Myocyte (in vitro differentiated cells): Measurements from ENCODE around the gene BTAF1. TPM values are rescaled to one million over a fixed set of nuclear protein-coding genes. Genes with fewer than 3 reads are reported as not detected.
"Not testable (repeated sequence)": the region's sequence is repeated elsewhere in the genome, so short reads cannot be mapped to it uniquely, and the experiment has no call there.

Experiments used
- DNase-seq: peaks from one replicate; pipeline ENCODE4 v3.0.0-alpha.2; 2012; ENCODE audit warnings: low read depth
- polyA plus RNA-seq: library from polyadenylated mRNA; unstranded; fragments of >200 nt; gene quantifications from one replicate; pipeline ENCODE4 v1.2.1, GENCODE V29; 2012; ENCODE audit warnings: missing spikeins
- total RNA-seq: library from RNA; depleted of rRNA; stranded (reverse); fragments of >200 nt; gene quantifications from 2 replicates; pipeline ENCODE4 v1.2.3, GENCODE V29; 2014

The BTAF1 gene
- 26.3 and 28.5 TPM in 2 replicates for total RNA-seq
- polyA plus RNA-seq: 10.4 TPM

- peak; percentile 93 for DNase-seq
These were observed at the start of gene BTAF1 for GRCh38 chr10:91923371-91924211. BTAF1 (plus strand) TSS chr10:91923770; CDS start chr10:91924077, 307 bp downstream.

- no peak for DNase-seq
These were observed 48.4 kb upstream of the BTAF1 start for GRCh38 chr10:91875156-91875555.

GRCh38 chr10:91875779-91876178 lies 47.8 kb upstream of the BTAF1 start:
- peak; percentile 75 for DNase-seq

GRCh38 chr10:91879515-91880170 lies 43.9 kb upstream of the BTAF1 start:
- no peak for DNase-seq

GRCh38 chr10:91880310-91880709 lies 43.3 kb upstream of the BTAF1 start:
- DNase-seq: no peak

- peak; percentile 47 for DNase-seq
These were observed 39.8 kb upstream of the BTAF1 start for GRCh38 chr10:91883549-91884444.

GRCh38 chr10:91884536-91884935 lies 39.0 kb upstream of the BTAF1 start:
- no peak for DNase-seq

- no peak for DNase-seq
These were observed 38.0 kb upstream of the BTAF1 start for GRCh38 chr10:91885362-91886079.

- no peak for DNase-seq
These were observed 36.7 kb upstream of the BTAF1 start for GRCh38 chr10:91886954-91887271.

GRCh38 chr10:91887272-91888076 lies 36.1 kb upstream of the BTAF1 start:
- DNase-seq: peak; percentile 49

GRCh38 chr10:91891125-91892001 lies 32.2 kb upstream of the BTAF1 start:
- DNase-seq: no peak

GRCh38 chr10:91893051-91893450 lies 30.5 kb upstream of the BTAF1 start:
- DNase-seq: no peak

GRCh38 chr10:91894261-91894685 lies 29.3 kb upstream of the BTAF1 start:
- DNase-seq: not testable (repeated sequence)

- no peak for DNase-seq
These were observed 27.3 kb upstream of the BTAF1 start for GRCh38 chr10:91896212-91896756.

- no peak for DNase-seq
These were observed 26.1 kb upstream of the BTAF1 start for GRCh38 chr10:91897421-91897820.

GRCh38 chr10:91901784-91902677 lies 21.5 kb upstream of the BTAF1 start:
- DNase-seq: peak; percentile 47

- no peak for DNase-seq
These were observed 16.5 kb upstream of the BTAF1 start for GRCh38 chr10:91907033-91907594.
